Lung microvascular endothelial cell (primary cell): ENCODE measurements around the gene NDUFB4. TPM values are rescaled to one million over a fixed set of nuclear protein-coding genes. Genes with fewer than 3 reads are reported as not detected.
"Not testable (repeated sequence)": the region's sequence is repeated elsewhere in the genome, so short reads cannot be mapped to it uniquely, and the experiment has no call there.

Experiments
- DNase-seq, 2 donors: peaks; one replicate each; pipeline versions ENCODE4 v3.0.0 to v3.0.0-alpha.2; 2010; ENCODE audit warnings: low read depth in 2 of 2
- total RNA-seq: library from RNA; depleted of rRNA; stranded (reverse); fragments of >200 nt; gene quantifications from 2 replicates; pipeline ENCODE4 v1.2.1, GENCODE V29; 2014

Gene NDUFB4
- total RNA-seq, 1 donor from 2014 or later = 23.8 TPM

DNA sequence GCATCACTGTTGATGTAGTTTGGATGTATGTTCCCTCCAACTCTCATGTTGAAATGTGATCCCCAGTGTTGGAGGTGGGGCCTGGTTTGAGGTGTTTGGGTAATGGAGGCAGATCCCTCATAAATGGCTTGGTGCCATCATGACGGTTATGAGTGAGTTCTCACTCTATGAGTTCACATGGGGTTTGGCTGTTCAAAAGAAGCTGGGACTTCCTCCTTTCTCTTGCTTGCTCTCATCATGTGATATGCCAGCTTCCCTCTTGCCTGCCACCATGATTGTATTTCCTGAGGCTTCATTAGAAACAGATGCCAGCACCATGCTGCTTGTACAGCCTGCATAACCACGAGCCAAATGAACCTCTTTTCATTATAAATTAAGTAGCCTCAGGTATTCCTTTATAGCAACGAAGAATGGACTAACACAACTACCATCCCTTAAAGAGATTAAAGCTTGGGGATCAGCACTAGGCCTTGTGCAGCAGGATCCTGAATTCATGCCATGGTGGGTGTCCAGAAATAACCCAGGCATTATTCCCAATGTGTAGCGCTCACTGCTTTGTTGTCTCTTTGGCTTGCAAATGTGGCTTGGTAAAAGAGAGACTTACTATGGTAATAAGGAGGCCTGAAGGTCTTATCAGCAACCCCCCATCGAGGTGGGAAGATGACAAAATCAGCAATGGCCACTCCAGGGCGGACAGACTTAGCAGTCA lies 41.9 kb downstream of the NDUFB4 start:
- DNase-seq = no peak

DNA sequence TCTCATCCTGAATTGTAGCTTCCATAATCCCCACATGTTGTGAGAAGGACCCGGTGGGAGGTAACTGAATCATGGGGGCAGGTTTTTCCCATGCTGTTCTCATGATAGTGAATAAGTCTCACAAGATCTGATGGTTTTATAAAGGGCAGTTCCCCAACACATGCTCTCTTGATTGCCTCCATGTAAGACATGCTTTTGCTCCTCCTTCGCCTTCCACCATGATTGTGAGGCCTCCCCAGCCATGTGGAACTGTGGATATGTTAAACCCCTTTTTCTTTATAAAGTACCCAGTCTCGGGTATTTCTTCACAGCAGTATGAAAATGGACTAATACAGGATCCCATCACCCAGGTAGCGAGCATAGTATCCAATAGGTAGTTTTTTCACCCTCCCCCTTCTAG lies 42.7 kb downstream of the NDUFB4 start:
- not testable (repeated sequence) for DNase-seq

DNA sequence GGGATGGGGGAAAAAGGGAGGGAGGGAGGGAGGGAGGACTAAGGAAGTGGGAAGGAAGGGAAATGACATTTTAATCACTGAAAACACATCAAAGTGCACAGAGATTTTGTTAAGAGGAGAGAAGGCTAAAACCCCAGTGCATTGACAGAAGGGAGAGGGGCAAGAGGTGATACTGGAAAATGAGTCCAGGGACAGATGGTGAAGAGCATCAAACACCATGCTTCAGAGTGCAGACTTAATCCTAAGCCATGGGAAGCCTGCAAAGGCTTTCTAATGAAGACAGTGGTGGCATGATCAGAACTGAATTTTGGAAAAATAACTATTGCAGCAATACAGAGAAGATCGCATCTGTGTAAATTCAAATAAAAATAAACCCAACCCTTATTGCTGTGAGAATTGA lies 44.1 kb downstream of the NDUFB4 start:
- DNase-seq = no peak

DNA sequence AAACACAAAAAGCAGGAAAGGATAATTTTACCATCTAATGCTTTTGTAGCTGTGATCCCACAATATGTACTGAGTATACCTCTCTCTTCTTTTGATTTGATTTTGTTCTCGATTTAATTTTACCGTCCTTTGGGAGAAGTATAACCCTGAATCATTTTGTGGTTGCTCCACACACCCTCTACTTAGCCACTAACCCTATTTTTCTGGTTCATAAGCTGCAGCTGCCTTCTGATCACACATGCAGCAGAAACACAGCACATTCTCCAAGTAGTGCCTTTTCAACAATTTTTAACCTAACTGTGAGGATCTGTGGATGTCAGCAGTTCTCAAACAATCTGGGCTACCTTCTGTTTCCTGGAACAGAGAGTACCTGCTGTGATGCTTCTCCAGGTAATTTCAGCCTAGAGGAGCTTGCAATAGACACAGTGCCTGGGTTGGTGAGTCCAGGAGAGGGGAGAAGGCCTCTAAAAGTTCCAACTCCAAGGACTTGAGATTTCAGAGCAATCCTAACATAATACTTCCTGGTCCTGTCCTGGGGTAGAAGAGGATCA lies 45.6 kb downstream of the NDUFB4 start:
- DNase-seq = no peak

DNA sequence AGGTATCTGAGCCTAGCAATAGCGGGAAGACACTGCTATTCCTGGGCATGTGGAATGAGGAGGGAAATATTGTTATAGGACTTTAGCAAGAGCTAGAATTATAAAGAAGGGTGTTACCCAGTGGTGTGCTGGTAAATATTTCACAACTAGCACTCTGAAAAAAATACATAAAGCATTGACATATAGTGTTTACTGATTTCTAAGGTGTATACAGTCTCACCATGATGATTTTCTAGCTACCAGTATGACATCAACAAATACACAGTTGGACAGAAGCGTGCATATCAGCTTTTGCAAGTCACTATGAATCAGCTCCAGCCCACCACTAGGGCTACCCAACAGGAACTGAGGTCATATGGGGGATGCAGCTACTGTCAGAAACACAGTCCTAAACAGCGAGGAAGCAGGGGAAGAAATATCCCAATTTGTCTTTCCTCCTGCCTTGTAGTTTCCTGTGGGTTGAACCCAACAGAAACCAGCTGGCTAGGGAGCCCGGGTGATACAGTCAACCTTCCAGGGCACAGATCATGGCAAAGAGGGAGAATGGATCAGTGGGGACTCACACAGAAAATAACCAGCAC lies 46.3 kb downstream of the NDUFB4 start:
- peak; percentile 71 to 96 for DNase-seq

DNA sequence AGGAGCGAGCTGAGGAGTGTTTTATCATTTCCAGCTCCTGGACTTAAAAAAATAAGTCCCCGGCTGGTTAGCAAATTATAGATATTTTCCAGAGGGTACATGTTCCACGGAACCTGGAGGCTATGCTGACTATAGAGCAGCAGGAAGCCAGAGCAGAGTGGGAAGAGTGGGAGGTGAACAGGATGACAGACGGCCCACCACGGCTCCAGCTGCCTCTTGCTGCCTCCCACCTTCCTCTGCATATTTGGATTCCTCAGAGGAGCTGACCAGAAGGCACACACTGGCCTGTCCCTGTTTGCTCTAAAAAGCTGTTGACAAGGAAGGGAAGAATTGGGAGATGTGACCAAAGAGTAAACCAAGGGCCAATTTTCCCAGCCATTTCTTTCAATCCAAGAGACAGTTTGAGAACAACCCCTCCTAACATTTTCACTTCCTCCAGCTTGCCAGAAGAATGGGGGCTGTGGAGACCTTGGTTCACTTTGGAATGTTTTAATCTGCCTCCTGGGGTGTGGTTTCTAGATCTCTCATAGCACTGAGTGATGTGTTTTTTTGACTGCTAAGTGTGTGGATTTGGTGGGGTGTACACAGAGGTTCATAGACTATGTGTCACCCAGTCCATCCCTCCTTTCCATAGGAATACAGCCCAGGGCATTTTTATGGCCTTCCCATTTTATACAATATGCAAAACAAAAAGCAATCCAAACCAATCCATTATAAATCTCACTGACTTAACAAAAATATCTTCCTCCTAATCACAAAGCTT lies 49.1 kb downstream of the NDUFB4 start:
- peak; percentile 5 to 16 for DNase-seq

DNA sequence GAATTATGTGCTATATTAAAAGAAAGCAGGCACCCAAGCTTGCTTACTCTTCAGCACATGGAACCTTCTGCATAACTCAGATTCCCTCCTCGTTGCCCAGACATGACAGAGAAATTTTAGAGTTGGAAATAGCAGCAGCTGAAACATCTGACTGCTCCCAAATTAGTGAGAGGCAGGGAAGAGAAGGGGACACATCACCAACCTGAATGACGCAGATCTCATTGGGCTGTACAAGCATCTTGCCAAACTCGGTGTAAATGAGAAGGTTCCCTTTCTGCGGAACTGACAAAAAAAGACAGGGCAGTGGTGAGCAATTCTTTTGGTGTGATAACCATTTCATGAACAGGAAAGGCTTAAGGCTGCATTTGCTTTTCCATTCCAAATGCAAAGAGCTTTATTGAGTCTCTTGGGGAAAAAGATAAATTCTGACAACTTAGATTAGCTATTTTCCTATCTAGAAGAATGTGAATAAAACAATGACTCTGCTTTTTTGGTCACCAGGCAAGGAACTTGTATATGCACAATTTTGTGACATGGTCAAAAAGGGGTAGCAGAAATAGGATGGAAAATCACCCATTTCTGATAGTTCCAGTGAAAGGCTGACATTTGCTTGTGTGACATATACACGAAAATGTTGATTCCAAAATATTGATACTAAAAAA lies 50.8 kb downstream of the NDUFB4 start:
- DNase-seq = no peak

DNA sequence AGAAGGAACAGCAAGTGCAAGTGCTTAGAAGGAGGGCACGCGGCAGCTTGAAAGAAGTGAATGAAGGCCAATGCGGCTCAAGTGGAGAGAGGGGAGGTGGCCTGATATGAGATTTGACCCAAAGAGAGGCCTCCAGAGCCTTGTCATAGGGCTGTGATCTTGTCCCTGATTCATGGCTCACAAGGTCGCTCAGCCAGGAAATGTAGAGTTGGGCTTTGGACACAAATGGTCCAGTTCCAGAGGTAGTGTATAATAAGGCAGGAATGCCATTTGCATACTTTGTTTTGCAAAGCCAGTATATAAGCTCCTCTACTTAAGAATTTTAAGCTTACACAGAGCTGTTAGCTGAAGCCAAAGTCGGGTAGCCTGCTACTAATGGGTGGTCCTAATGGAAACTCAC lies 52.2 kb downstream of the NDUFB4 start:
- DNase-seq = no peak

DNA sequence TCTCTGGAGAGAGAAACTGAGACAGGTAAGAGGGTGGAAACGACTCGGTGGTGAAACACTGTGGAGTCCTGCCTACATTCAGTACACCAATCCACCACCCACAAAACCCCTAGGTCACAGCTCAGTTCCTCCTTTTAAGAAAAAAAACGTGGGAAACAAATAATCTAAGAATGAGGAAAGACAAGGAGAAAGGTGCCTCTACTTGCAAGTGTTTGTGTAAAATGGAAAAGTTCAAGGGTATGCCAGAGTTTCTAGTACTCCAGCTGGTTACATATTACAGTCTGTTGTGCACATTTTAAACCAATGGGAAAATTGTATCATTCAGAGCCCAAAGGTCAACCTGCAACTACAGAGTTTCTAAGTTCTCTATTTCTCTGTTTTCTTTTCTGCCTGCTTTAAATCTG lies 53.7 kb downstream of the NDUFB4 start:
- DNase-seq = no peak

DNA sequence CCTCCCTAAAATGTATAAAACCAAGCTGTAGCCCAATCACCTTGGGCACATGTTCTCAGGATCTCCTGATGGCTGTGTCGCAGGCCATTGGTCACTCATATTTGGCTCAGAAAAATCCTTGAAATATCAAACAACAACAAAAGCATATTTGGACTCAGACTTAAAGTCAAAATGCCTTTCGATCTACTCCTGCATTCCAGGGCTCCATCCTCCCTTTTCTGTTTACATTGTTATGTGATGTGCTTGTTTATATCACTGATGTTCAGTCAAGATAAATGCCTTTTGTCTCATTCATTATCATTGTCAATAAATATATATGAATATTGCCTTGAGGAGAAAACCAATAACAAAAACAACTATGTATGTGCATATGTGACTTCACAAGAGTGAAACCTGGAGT lies 54.2 kb downstream of the NDUFB4 start:
- no peak for DNase-seq

Other genes starting within 250 kb of the NDUFB4 start
- gene LRRC58, start 247.0 kb upstream of the NDUFB4 start, total RNA-seq = 6.9 and 7.8 TPM in 2 replicates
- gene FSTL1, start 145.3 kb upstream of the NDUFB4 start, total RNA-seq = 38.3 and 88.0 TPM in 2 replicates
- under 0.01 TPM in 2 replicates for gene HGD, start 85.9 kb downstream of the NDUFB4 start, total RNA-seq
- 6.7 and 6.8 TPM in 2 replicates for gene RABL3, start 146.2 kb downstream of the NDUFB4 start, total RNA-seq
- gene GTF2E1, start 146.4 kb downstream of the NDUFB4 start, total RNA-seq = 22.0 and 29.8 TPM in 2 replicates